Panc1 (cell line): ENCODE results near the gene NR1H2. TPM values are rescaled to one million over a fixed set of nuclear protein-coding genes. Genes with fewer than 3 reads are reported as not detected.

Experiments
- ATAC-seq: fragments of 200-7000 bp; cut with Tn5 transposase; 2 replicates; pipeline ENCODE4 v1.9.1; 2020; ENCODE audit warnings: mild to moderate bottlenecking, moderate library complexity
- BruUV-seq: library from RNA; stranded (reverse); fragments of 400-500 nt; replicated peaks from 2 replicates; lab custom pipeline; 2021; lab: Mats Ljungman, UMichigan
- CTCF ChIA-PET: fragments of 300-600 bp; sonication (Branson Sonifier 250); formaldehyde crosslinking; loops from one replicate; lab custom pipeline; 2022; ENCODE audit warnings: antibody characterized with exemption; lab: Charles Lee
- POLR2A ChIA-PET: fragments of 300-600 bp; sonication (Branson Sonifier 250); formaldehyde crosslinking; loops from one replicate; lab custom pipeline; 2022; ENCODE audit warnings: antibody characterized with exemption; lab: Charles Lee
- DNase-seq: peaks from one replicate; pipeline ENCODE4 v3.0.0-alpha.2; 2010; ENCODE audit warnings: low read depth, low spot score
- H3K27ac ChIP-seq: 2 replicates; pipeline ENCODE4 v1.5.1; 2011; ENCODE audit warnings: mild to moderate bottlenecking, low read length, inconsistent platforms
- H3K27me3 ChIP-seq: fragments of 200-500 bp; sonication (Bioruptor generic); 2 replicates; pipeline ENCODE4 v1.6.0; 2014; ENCODE audit warnings: low read length, inconsistent platforms; ENCODE audit not compliant: control insufficient read depth, insufficient read depth
- H3K36me3 ChIP-seq: fragments of 200-500 bp; sonication (Bioruptor generic); 2 replicates; pipeline ENCODE4 v1.5.1; 2014; ENCODE audit warnings: inconsistent platforms, mild to moderate bottlenecking, low read length, moderate library complexity; ENCODE audit not compliant: control insufficient read depth, insufficient read depth
- H3K4me1 ChIP-seq: 2 replicates; pipeline ENCODE4 v1.5.1; 2011; ENCODE audit warnings: inconsistent platforms, mild to moderate bottlenecking, low read length, moderate library complexity; ENCODE audit not compliant: control insufficient read depth, insufficient read depth
- H3K4me3 ChIP-seq, 2 experiments: 2 replicates each; pipeline ENCODE4 v1.5.1; 2011 to 2012; ENCODE audit warnings: low read depth in 2 of 2, low read length in 2 of 2, mild to moderate bottlenecking in 2 of 2, inconsistent platforms in 1 of 2, moderate library complexity in 1 of 2
- H3K9me3 ChIP-seq: fragments of 200-500 bp; sonication (Bioruptor generic); 2 replicates; pipeline ENCODE4 v1.5.1; 2014; ENCODE audit warnings: low read depth, mild to moderate bottlenecking, inconsistent platforms, low read length, moderate library complexity; ENCODE audit not compliant: control insufficient read depth, insufficient read depth
- CTCF ChIP-seq: fragments of 450-650 bp; IDR thresholded peaks from 2 replicates; pipeline ENCODE4 v1.5.1; 2017; ENCODE audit warnings: mild to moderate bottlenecking
- POLR2AphosphoS5 ChIP-seq: IDR thresholded peaks from 2 replicates; pipeline ENCODE4 v1.6.1; 2012; ENCODE audit warnings: mild to moderate bottlenecking, low read depth, low read length, moderate library complexity
- SIN3A ChIP-seq: IDR thresholded peaks from 2 replicates; pipeline ENCODE4 v1.6.1; 2012; ENCODE audit warnings: low read depth, mild to moderate bottlenecking, low read length, moderate library complexity, borderline replicate concordance; ENCODE audit not compliant: insufficient read depth
- TCF7L2 ChIP-seq: IDR thresholded peaks from 2 replicates; pipeline ENCODE4 v1.6.1; 2011; ENCODE audit warnings: mild to moderate bottlenecking, low read depth, low read length, inconsistent platforms
- in situ Hi-C: cut with HindIII; loops from 2 replicates; pipeline ENCODE4 v1.10.0; 2016; ENCODE audit warnings: low sequenced_read_pairs, low pct_unique_long_range_greater_than_20kb
- intact Hi-C: fragments of 100-400 bp; cut with micrococcal nuclease; formaldehyde crosslinking; loops from one replicate; pipeline ENCODE4 v1.10.0; 2022; ENCODE audit not compliant: unreplicated experiment
- total RNA-seq: library from RNA; stranded (reverse); gene quantifications from one replicate; pipeline ENCODE4 v1.2.1, GENCODE V29; 2021; ENCODE audit not compliant: unreplicated experiment
- TF ChIP-seq, protein P1 (sequence below), 2 experiments: IDR thresholded peaks; 2 replicates each; pipeline ENCODE4 v1.6.1; 2011 to 2012; ENCODE audit warnings: low read depth in 2 of 2, control low read depth in 1 of 2, low read length in 1 of 2, mild to moderate bottlenecking in 1 of 2, moderate library complexity in 1 of 2; ENCODE audit not compliant: insufficient read depth in 1 of 2

Gene NR1H2
- total RNA-seq, 1 experiment from 2014 or later = 55.8 TPM

- no peaks in the 10 kb centered on the region for H3K36me3 ChIP-seq
- ATAC-seq (no peak), DNase-seq (no peak)
- BruUV-seq = no TSS peak
- POLR2A ChIA-PET = no interaction called here
- in situ Hi-C loops (no loop called here), intact Hi-C loops (no loop called here)
- CTCF ChIA-PET = no interaction called here
- no peaks in the 10 kb centered on the region for H3K9me3 ChIP-seq
- TF ChIP-seq, protein P1, sequence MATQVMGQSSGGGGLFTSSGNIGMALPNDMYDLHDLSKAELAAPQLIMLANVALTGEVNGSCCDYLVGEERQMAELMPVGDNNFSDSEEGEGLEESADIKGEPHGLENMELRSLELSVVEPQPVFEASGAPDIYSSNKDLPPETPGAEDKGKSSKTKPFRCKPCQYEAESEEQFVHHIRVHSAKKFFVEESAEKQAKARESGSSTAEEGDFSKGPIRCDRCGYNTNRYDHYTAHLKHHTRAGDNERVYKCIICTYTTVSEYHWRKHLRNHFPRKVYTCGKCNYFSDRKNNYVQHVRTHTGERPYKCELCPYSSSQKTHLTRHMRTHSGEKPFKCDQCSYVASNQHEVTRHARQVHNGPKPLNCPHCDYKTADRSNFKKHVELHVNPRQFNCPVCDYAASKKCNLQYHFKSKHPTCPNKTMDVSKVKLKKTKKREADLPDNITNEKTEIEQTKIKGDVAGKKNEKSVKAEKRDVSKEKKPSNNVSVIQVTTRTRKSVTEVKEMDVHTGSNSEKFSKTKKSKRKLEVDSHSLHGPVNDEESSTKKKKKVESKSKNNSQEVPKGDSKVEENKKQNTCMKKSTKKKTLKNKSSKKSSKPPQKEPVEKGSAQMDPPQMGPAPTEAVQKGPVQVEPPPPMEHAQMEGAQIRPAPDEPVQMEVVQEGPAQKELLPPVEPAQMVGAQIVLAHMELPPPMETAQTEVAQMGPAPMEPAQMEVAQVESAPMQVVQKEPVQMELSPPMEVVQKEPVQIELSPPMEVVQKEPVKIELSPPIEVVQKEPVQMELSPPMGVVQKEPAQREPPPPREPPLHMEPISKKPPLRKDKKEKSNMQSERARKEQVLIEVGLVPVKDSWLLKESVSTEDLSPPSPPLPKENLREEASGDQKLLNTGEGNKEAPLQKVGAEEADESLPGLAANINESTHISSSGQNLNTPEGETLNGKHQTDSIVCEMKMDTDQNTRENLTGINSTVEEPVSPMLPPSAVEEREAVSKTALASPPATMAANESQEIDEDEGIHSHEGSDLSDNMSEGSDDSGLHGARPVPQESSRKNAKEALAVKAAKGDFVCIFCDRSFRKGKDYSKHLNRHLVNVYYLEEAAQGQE (IDR thresholded peaks at IDR 0.05; ENCODE audit: insufficient read depth in 1 of 2, low read depth in 2 of 2, low read length in 1 of 2) = no peak
- TF ChIP-seq CTCF (no peak), POLR2AphosphoS5 (no peak), TCF7L2 (no peak), SIN3A (no peak)
- H3K4me1 ChIP-seq = no peaks in the 10 kb centered on the region
- H3K27me3 ChIP-seq = no peaks in the 10 kb centered on the region
- no peak overlapping the region for H3K4me3 ChIP-seq
- no peak overlapping the region for H3K27ac ChIP-seq
Measured at GRCh38 chr19:50420127-50420526, 43.9 kb downstream of the NR1H2 start.

GRCh38 chr19:50420808-50421207 is 44.6 kb downstream of the NR1H2 start:
- Histone ChIP-seq H3K4me3 (no peak overlapping the region), H3K4me1 (no peaks in the 10 kb centered on the region), H3K36me3 (no peaks in the 10 kb centered on the region), H3K27me3 (no peaks in the 10 kb centered on the region), H3K9me3 (no peaks in the 10 kb centered on the region), H3K27ac (no peak overlapping the region)
- intact Hi-C loops = no loop called here
- DNase-seq = no peak
- TF ChIP-seq POLR2AphosphoS5 (no peak), CTCF (no peak), SIN3A (no peak), TCF7L2 (no peak)
- TF ChIP-seq, protein P1 (IDR thresholded peaks at IDR 0.05; ENCODE audit: insufficient read depth in 1 of 2, low read depth in 2 of 2, low read length in 1 of 2) = no peak
- in situ Hi-C loops = no loop called here
- ChIA-PET CTCF (no interaction called here), POLR2A (no interaction called here)
- no TSS peak for BruUV-seq
- ATAC-seq = no peak
